Keratinocyte (primary cell): ENCODE results near the gene GRK3. TPM values are rescaled to one million over a fixed set of nuclear protein-coding genes. Genes with fewer than 3 reads are reported as not detected.

Source experiments
- DNase-seq: peaks from one replicate; pipeline ENCODE4 v3.0.0-alpha.2; 2011; ENCODE audit warnings: low read depth, missing footprints, low spot score
- FAIRE-seq: peaks from 2 replicates; lab custom pipeline; 2011; peaks lifted over from hg19 to GRCh38; lab: Jason Lieb, UNC
- H2AFZ ChIP-seq: 2 replicates; pipeline ENCODE4 v1.6.0; 2012; ENCODE audit warnings: low read length, control low read depth, inconsistent platforms; ENCODE audit not compliant: control insufficient read depth
- H3K27ac ChIP-seq: 2 replicates; pipeline ENCODE4 v1.5.1; 2011; ENCODE audit warnings: low read length; ENCODE audit not compliant: control insufficient read depth, insufficient read depth
- H3K27me3 ChIP-seq: 3 replicates; pipeline ENCODE4 v1.6.0; 2011; ENCODE audit warnings: low read length; ENCODE audit not compliant: control insufficient read depth, insufficient read depth; ENCODE audit errors: extremely low read depth
- H3K36me3 ChIP-seq, 2 experiments: 2 replicates in 1 of 2; 3 replicates in 1 of 2; pipeline ENCODE4 v1.5.1; 2011; ENCODE audit warnings: low read length in 2 of 2, mild to moderate bottlenecking in 1 of 2; ENCODE audit not compliant: control insufficient read depth in 2 of 2, insufficient read depth in 2 of 2; ENCODE audit errors: extremely low read depth in 1 of 2
- H3K4me1 ChIP-seq: 3 replicates; pipeline ENCODE4 v1.5.1; 2011; ENCODE audit warnings: low read length; ENCODE audit not compliant: control insufficient read depth, insufficient read depth; ENCODE audit errors: extremely low read depth
- H3K4me2 ChIP-seq: 3 replicates; pipeline ENCODE4 v1.6.0; 2011; ENCODE audit warnings: low read depth, low read length; ENCODE audit not compliant: control insufficient read depth, insufficient read depth; ENCODE audit errors: extremely low read depth
- H3K4me3 ChIP-seq, 3 experiments: fragments of 200-600 bp in 1 of 3; sonication (generic) in 1 of 3; 2 replicates in 2 of 3; 3 replicates in 1 of 3; pipeline ENCODE4 v1.5.1; 2011 to 2016; ENCODE audit warnings: low read length in 3 of 3, mild to moderate bottlenecking in 3 of 3, control low read depth in 2 of 3, inconsistent platforms in 1 of 3, low read depth in 1 of 3, mixed read lengths in 1 of 3, mixed run types in 1 of 3, moderate library complexity in 1 of 3; ENCODE audit not compliant: control insufficient read depth in 2 of 3, insufficient read depth in 2 of 3; ENCODE audit errors: extremely low read depth in 1 of 3
- H3K79me2 ChIP-seq: 2 replicates; pipeline ENCODE4 v1.6.0; 2012; ENCODE audit warnings: low read length; ENCODE audit not compliant: control insufficient read depth, insufficient read depth
- H3K9ac ChIP-seq: 3 replicates; pipeline ENCODE4 v1.6.0; 2011; ENCODE audit warnings: low read length; ENCODE audit not compliant: control insufficient read depth, insufficient read depth; ENCODE audit errors: extremely low read depth
- H3K9me1 ChIP-seq: 3 replicates; pipeline ENCODE4 v1.6.0; 2011; ENCODE audit warnings: low read length; ENCODE audit not compliant: control insufficient read depth, insufficient read depth; ENCODE audit errors: extremely low read depth
- H3K9me3 ChIP-seq: 2 replicates; pipeline ENCODE4 v1.5.1; 2012; ENCODE audit warnings: low read depth, low read length; ENCODE audit not compliant: control insufficient read depth
- H4K20me1 ChIP-seq: 3 replicates; pipeline ENCODE4 v1.6.0; 2011; ENCODE audit warnings: low read length; ENCODE audit not compliant: control insufficient read depth, insufficient read depth; ENCODE audit errors: extremely low read depth
- EZH2 ChIP-seq: IDR thresholded peaks from one replicate; pipeline ENCODE4 v1.6.1; 2012; ENCODE audit warnings: inconsistent platforms, mild to moderate bottlenecking, low read length, moderate library complexity
- dilution Hi-C: fragments of 300-500 bp; cut with MboI; formaldehyde crosslinking; loops from one replicate; pipeline ENCODE4 v1.7.0; 2020; ENCODE audit warnings: low sequenced_read_pairs; ENCODE audit not compliant: extremely low pct_ligation_motif_present
- polyA plus RNA-seq, 5 experiments: library from polyadenylated mRNA; depleted of rRNA in 3 of 5; stranded (reverse) in 3 of 5; stranded (forward) in 1 of 5; unstranded in 1 of 5; fragments of >200 nt; gene quantifications; 1 replicate in 1 of 5; 2 replicates in 3 of 5; 3 replicates in 1 of 5; pipeline versions ENCODE4 v1.2.1 to v1.2.3, GENCODE V29; 2011 to 2012; ENCODE audit warnings: missing spikeins in 2 of 5, low read depth in 1 of 5, low replicate concordance in 1 of 5
- TF ChIP-seq, protein P1 (sequence below), 3 experiments: IDR thresholded peaks in 1 of 3; conservative IDR thresholded peaks in 1 of 3; optimal IDR thresholded peaks in 1 of 3; 2 replicates in 2 of 3; 3 replicates in 1 of 3; pipeline versions ENCODE3 to v1.5.1; 2011; ENCODE audit warnings: low read length in 3 of 3, mild to moderate bottlenecking in 3 of 3, moderate library complexity in 2 of 3, control low read depth in 1 of 3, inconsistent platforms in 1 of 3; ENCODE audit not compliant: insufficient read depth in 2 of 3; ENCODE audit errors: extremely low read depth in 1 of 3

Gene GRK3
- polyA plus RNA-seq, 1 donor (not counting 4 experiments of a cell fraction or from before 2014, with no cell fraction given), result 8.1 TPM

DNA sequence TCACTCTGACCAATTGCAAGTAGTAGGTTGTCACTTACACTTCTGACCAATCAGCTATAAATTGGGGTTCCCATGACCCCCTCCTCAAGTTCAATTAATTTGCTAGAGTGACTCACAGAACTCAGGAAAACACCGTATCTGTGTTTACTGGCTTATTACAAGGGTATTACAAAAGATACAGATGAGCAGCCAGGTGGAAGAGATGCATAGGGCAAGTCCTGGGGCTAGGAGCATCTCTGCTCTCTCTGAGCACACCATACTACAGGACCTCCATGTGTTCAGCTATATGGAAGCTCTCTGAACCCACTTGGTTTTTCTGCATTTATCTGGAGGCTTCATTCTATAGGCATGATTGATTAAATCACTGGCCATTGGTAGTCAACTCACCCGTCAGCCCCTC, 11.3 kb upstream of the GRK3 start:
- H3K9ac ChIP-seq, result no peak overlapping the region
- no peak for TF ChIP-seq EZH2
- TF ChIP-seq, protein P1, sequence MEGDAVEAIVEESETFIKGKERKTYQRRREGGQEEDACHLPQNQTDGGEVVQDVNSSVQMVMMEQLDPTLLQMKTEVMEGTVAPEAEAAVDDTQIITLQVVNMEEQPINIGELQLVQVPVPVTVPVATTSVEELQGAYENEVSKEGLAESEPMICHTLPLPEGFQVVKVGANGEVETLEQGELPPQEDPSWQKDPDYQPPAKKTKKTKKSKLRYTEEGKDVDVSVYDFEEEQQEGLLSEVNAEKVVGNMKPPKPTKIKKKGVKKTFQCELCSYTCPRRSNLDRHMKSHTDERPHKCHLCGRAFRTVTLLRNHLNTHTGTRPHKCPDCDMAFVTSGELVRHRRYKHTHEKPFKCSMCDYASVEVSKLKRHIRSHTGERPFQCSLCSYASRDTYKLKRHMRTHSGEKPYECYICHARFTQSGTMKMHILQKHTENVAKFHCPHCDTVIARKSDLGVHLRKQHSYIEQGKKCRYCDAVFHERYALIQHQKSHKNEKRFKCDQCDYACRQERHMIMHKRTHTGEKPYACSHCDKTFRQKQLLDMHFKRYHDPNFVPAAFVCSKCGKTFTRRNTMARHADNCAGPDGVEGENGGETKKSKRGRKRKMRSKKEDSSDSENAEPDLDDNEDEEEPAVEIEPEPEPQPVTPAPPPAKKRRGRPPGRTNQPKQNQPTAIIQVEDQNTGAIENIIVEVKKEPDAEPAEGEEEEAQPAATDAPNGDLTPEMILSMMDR (optimal IDR thresholded peaks at IDR 0.05 in 1 of 3, IDR thresholded peaks at IDR 0.05 in 1 of 3, conservative IDR thresholded peaks at IDR 0.05 in 1 of 3; ENCODE audit: extremely low read depth in 1 of 3, insufficient read depth in 2 of 3, low read length in 3 of 3), result no peak
- H3K27me3 ChIP-seq, result no peaks in the 10 kb centered on the region
- FAIRE-seq, result no peak
- DNase-seq, result no peak
- no peak overlapping the region for H3K27ac ChIP-seq
- no peaks in the 10 kb centered on the region for H3K4me1 ChIP-seq
- dilution Hi-C loops, result no loop called here
- H3K9me1 ChIP-seq, result no peaks in the 10 kb centered on the region
- no peak overlapping the region for H3K4me3 ChIP-seq
- no peak overlapping the region for H3K4me2 ChIP-seq
- no peak overlapping the region for H2AFZ ChIP-seq
- no peaks in the 10 kb centered on the region for H3K79me2 ChIP-seq
- no peaks in the 10 kb centered on the region for H3K9me3 ChIP-seq
- H3K36me3 ChIP-seq, result no peaks in the 10 kb centered on the region
- H4K20me1 ChIP-seq, result no peaks in the 10 kb centered on the region

DNA sequence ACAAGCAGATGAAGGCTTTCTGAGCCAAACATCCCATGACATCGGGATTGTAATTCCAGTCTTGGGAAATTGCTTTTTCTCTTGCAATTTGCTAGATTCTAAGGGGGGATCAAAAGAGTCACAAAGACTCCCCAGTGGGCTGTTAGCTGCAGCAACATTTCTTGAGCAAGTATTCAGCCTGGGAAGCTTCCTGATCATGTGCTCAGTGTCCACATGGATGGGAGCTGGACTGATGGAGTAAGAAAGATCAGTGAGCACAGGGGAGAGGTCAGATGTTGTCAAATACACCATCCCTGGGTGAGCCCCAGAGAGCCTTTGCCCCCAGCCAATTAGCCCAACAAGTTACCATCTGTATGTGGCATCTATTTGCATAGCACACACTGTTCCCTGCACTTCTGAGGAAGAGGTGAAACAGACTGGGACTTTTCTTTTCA, 10.2 kb upstream of the GRK3 start:
- DNase-seq (no peak), FAIRE-seq (no peak)
- TF ChIP-seq, protein P1 (optimal IDR thresholded peaks at IDR 0.05 in 1 of 3, IDR thresholded peaks at IDR 0.05 in 1 of 3, conservative IDR thresholded peaks at IDR 0.05 in 1 of 3; ENCODE audit: extremely low read depth in 1 of 3, insufficient read depth in 2 of 3, low read length in 3 of 3), result no peak
- no peak for TF ChIP-seq EZH2
- no peaks in the 10 kb centered on the region for H3K36me3 ChIP-seq
- H3K4me2 ChIP-seq, result no peak overlapping the region
- H3K27me3 ChIP-seq, result no peaks in the 10 kb centered on the region
- H3K79me2 ChIP-seq, result no peaks in the 10 kb centered on the region
- H4K20me1 ChIP-seq, result no peaks in the 10 kb centered on the region
- H3K9me1 ChIP-seq, result no peaks in the 10 kb centered on the region
- no peak overlapping the region for H3K27ac ChIP-seq
- no peak overlapping the region for H3K4me3 ChIP-seq
- H3K9me3 ChIP-seq, result no peaks in the 10 kb centered on the region
- H3K4me1 ChIP-seq, result no peaks in the 10 kb centered on the region
- H2AFZ ChIP-seq, result no peak overlapping the region
- no peak overlapping the region for H3K9ac ChIP-seq
- dilution Hi-C loops, result no loop called here
